Ectodermal cell (in vitro differentiated cells): ENCODE results near the gene PPM1H.
"Not testable (repeated sequence)": the region's sequence is repeated elsewhere in the genome, so short reads cannot be mapped to it uniquely, and the experiment has no call there.

ENCODE experiments used
- H3K27ac ChIP-seq: 2 replicates; pipeline ENCODE4 v1.7.0; 2013; ENCODE audit warnings: mild to moderate bottlenecking, low read depth, low read length; ENCODE audit not compliant: insufficient read depth, poor library complexity, severe bottlenecking
- H3K27me3 ChIP-seq: 2 replicates; pipeline ENCODE4 v1.7.0; 2013; ENCODE audit warnings: mild to moderate bottlenecking, low read length; ENCODE audit not compliant: insufficient read depth, control insufficient read depth, poor library complexity, severe bottlenecking
- H3K36me3 ChIP-seq: one replicate; pipeline ENCODE4 v1.7.0; 2013; ENCODE audit warnings: low read length; ENCODE audit not compliant: control insufficient read depth, insufficient read depth
- H3K4me1 ChIP-seq: one replicate; pipeline ENCODE4 v1.7.0; 2013; ENCODE audit warnings: low read length; ENCODE audit not compliant: control insufficient read depth, insufficient read depth
- H3K4me3 ChIP-seq: 2 replicates; pipeline ENCODE4 v1.7.0; 2013; ENCODE audit warnings: low read depth, low read length, control low read depth; ENCODE audit not compliant: insufficient read depth
- H3K9me3 ChIP-seq: 2 replicates; pipeline ENCODE4 v1.7.0; 2013; ENCODE audit warnings: mild to moderate bottlenecking, low read length, moderate library complexity; ENCODE audit not compliant: control insufficient read depth
- WGBS, 2 experiments: methylation state at CpG; one replicate each; pipeline ENCODE4 v1.1.7; 2013; ENCODE audit warnings: missing lambda C conversion rate in 2 of 2; 5-methylcytosine and 5-hydroxymethylcytosine counted together

The PPM1H gene

GRCh38 chr12:62893276-62893675 lies 41.7 kb downstream of the PPM1H start:
- no peaks in the 10 kb centered on the region for H3K27me3 ChIP-seq
- no peaks in the 10 kb centered on the region for H3K36me3 ChIP-seq
- H3K27ac ChIP-seq = no peak overlapping the region
- no peaks in the 10 kb centered on the region for H3K4me1 ChIP-seq
- H3K9me3 ChIP-seq = no peaks in the 10 kb centered on the region
- no peak overlapping the region for H3K4me3 ChIP-seq
- 93 to 94% methylated on average over 1 of the region's 1 CpG for WGBS, 2 experiments

DNA sequence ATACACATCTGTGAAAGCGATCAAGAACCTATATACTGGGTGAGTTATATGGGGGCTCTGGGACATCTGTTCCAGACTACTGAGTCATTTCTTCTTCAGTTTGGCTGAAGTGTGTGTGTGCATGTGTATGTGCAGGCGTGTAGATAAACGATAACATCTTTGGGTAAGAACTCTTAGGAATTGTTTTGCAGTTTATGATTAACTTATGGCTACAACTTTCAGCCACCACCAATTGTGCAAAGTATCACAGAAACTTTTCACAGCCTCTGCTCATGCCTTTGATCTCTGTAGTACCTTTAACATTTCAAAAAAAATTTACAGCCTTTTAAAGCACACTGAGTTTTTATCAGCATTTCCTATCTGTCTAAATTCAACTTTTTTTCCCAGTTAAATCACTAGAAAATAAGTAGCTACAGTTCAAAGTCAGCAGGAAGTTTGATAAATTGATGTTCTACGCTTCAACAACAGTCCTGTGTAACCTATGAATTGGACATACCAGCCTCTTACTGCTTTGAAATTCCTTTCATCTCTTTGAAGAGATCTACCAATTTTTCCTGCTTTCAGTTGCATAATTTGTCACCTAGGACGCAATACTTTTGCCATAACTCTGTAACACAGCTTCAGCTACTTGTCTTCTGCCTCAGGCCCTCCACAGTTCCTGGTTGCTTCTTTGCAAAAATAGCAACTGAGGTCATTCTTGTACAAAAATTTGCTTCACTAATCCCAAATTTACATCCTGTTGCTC lies 43.0 kb downstream of the PPM1H start:
- H3K27ac ChIP-seq = no peak overlapping the region

DNA sequence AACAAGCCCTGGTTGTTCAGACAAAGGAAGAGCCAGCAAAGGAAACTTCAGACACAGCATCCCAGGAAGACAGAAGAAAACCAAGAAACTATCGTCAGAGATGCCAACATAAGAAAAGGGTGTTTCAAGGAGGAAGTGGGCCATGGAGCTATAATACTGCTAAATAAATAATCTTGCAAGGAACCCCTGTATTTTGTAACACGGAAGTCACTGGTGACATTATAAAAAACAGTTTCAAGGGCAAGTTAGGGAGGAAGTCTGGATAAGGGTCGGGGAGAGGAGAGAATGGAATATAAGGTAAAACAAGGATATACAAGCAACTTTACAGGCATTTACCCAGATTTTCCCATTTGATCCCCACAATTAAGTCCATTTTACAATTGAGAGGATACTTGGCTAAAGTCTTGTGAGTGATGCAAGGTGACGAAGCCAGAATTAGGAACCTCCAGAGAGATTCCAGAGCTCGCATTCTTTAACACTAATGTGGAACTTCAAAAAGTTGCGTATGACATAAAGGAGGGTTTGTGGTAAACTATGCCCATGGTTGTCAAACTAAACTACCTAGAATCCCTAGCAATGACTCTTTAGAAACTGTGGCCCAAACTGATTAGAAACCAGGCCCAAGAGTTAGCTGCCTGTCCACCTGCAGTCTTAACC lies 46.4 kb downstream of the PPM1H start:
- no peak overlapping the region for H3K27ac ChIP-seq
- WGBS, 2 experiments = 93 to 96% methylated on average over 6 of the region's 6 CpGs
- H3K27me3 ChIP-seq = no peaks in the 10 kb centered on the region
- H3K4me3 ChIP-seq = no peak overlapping the region
- no peaks in the 10 kb centered on the region for H3K4me1 ChIP-seq
- no peaks in the 10 kb centered on the region for H3K36me3 ChIP-seq
- H3K9me3 ChIP-seq = no peaks in the 10 kb centered on the region

More for the DNA sequence above, 43.0 kb downstream of the PPM1H start:
- H3K9me3 ChIP-seq = no peaks in the 10 kb centered on the region
- no peaks in the 10 kb centered on the region for H3K27me3 ChIP-seq
- H3K36me3 ChIP-seq = no peaks in the 10 kb centered on the region
- 94 to 95% methylated on average over 5 of the region's 5 CpGs for WGBS, 2 experiments
- no peaks in the 10 kb centered on the region for H3K4me1 ChIP-seq
- H3K4me3 ChIP-seq = no peak overlapping the region

DNA sequence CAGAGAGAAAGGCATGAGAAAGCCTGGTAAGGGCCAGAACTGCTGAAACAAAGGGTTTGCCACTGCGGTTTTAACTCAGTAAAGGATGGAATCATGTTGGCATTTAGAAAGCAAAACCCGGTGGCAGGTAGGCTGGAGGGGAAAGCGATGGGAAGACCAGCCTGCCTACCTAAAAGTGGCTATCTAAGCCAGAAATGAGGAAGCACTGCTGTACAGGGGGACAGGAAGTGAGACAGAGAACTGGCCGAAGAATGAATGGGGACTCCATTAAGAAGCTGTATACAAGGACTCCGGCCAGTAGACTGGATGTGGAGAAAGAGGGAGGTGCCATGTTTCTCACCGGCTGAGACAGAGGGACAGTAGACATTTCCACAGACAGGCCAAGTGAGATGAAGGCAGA lies 48.2 kb downstream of the PPM1H start:
- Histone ChIP-seq H3K36me3 (no peaks in the 10 kb centered on the region), H3K27ac (no peak overlapping the region), H3K4me1 (no peaks in the 10 kb centered on the region), H3K4me3 (no peak overlapping the region), H3K27me3 (no peaks in the 10 kb centered on the region), H3K9me3 (no peaks in the 10 kb centered on the region)
- WGBS, 2 experiments = 94 to 95% methylated on average over 6 of the region's 6 CpGs

GRCh38 chr12:62885242-62885641 lies 49.7 kb downstream of the PPM1H start:
- Histone ChIP-seq H3K9me3 (no peaks in the 10 kb centered on the region), H3K27ac (no peak overlapping the region), H3K36me3 (no peaks in the 10 kb centered on the region), H3K4me1 (no peaks in the 10 kb centered on the region), H3K4me3 (no peak overlapping the region), H3K27me3 (no peaks in the 10 kb centered on the region)

DNA sequence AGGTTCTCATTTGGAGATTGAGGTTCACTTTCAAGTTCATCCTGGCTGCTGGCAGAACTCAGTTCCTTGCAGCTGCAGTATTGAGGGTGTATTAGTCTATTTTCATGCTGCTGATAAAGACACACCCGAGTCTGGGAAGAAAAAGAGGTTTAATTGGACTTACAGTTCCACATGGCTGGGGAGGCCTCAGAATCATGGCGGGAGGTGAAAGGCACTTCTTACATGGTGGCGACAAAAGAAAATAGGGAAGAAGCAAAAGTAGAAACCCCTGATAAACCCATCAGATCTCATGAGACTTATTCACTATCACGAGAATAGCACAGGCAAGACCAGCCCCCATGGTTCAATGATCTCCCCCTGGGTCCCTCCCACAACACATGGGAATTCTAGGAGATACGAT lies 50.1 kb downstream of the PPM1H start:
- WGBS, 2 experiments = 77 to 83% methylated on average over 4 of the region's 5 CpGs
- not testable (repeated sequence) for H3K27me3 ChIP-seq, H3K4me1 ChIP-seq, H3K4me3 ChIP-seq, H3K36me3 ChIP-seq, H3K27ac ChIP-seq, H3K9me3 ChIP-seq

GRCh38 chr12:62882696-62883095 lies 52.3 kb downstream of the PPM1H start:
- Histone ChIP-seq H3K4me1 (no peaks in the 10 kb centered on the region), H3K27me3 (no peaks in the 10 kb centered on the region), H3K27ac (no peak overlapping the region), H3K9me3 (no peaks in the 10 kb centered on the region), H3K36me3 (no peaks in the 10 kb centered on the region), H3K4me3 (no peak overlapping the region)
- 95 to 97% methylated on average over 3 of the region's 3 CpGs for WGBS, 2 experiments

GRCh38 chr12:62882140-62882539 lies 52.8 kb downstream of the PPM1H start:
- Histone ChIP-seq H3K9me3 (no peaks in the 10 kb centered on the region), H3K27ac (no peak overlapping the region), H3K4me1 (no peaks in the 10 kb centered on the region), H3K4me3 (no peak overlapping the region), H3K36me3 (no peaks in the 10 kb centered on the region), H3K27me3 (no peaks in the 10 kb centered on the region)
- 95 to 96% methylated on average over 3 of the region's 3 CpGs for WGBS, 2 experiments

DNA sequence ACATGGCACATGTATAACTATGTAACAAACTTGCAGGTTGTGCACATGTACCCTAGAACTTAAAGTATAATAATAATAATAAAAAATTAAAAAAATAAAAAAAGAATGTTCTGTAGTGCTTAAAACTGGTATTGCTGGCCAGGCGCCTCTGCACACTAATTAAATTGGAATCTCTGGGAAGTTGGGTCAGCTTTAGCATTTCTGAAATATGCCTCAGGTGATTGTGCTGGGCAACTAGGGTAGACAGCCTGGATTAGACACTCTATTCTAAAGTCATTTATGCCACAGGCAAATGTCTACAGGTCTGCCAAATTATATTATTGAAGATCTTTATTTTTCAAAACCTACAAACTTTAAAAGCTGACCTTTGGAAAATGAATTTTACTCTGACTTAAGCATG lies 55.3 kb downstream of the PPM1H start:
- no peaks in the 10 kb centered on the region for H3K4me1 ChIP-seq
- H3K27me3 ChIP-seq = no peaks in the 10 kb centered on the region
- H3K36me3 ChIP-seq = no peaks in the 10 kb centered on the region
- WGBS, 2 experiments = 86 to 97% methylated on average over 1 of the region's 1 CpG
- no peaks in the 10 kb centered on the region for H3K9me3 ChIP-seq
- no peak overlapping the region for H3K4me3 ChIP-seq
- H3K27ac ChIP-seq = no peak overlapping the region

- H3K9me3 ChIP-seq, H3K36me3 ChIP-seq, H3K27ac ChIP-seq, H3K27me3 ChIP-seq, H3K4me1 ChIP-seq, H3K4me3 ChIP-seq: not testable (repeated sequence)
- WGBS, 2 experiments = 100% methylated on average over 2 of the region's 3 CpGs
These were observed 55.7 kb downstream of the PPM1H start for GRCh38 chr12:62879228-62879627.
